ENCODE results near the gene MSMB.

The MSMB gene

GRCh38 chr10:46033602-46034011 lies 12.5 kb downstream of the MSMB start:
- DNase-seq (ENCODE audit: low read depth in 2 of 2), result no peak

DNA sequence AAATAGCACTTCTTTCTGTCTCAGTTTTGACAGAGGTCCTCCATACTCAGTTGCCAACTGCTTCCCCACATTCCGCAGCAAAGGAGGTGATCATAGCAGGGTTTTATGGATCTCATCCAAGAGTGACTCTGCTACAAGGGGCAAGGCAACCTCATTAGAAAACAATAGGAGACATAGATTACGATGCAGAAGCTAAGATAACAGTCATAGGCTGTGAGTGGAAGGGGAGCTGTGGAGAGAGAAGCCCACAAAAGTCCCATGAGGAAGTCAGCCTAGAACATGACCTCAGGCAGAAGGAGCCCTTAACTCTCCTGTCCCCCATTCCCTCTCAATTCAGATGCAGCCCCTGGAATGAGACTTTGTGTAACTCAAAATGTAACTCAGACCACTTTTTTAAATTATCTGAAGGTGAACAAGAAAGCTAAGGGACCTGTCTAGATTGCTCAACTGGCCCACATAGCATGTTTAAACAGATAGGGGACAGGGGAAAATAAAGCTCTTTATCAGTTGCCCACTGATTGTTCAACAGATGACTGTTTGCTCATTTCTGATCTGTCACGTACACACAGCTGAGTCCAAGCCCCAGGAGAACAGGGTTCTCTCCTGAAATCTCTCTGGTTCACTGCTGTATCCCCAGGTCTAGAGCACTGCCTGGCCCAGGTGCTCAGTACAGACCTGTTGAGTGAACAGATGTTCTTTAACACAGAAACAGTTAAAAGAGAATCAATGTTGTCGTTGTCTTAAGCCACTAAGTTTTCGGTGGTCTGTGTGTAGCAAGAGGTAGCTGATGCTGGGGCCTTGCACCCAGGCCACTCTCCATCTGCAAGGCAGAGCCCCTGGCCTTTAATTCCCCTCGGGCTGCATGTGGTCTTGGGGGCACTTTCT lies 14.2 kb downstream of the MSMB start:
- DNase-seq (ENCODE audit: low read depth in 2 of 2), result no peak

GRCh38 chr10:46030091-46030937 lies 15.8 kb downstream of the MSMB start, which contains the start of gene NCOA4:
NCOA4 (minus strand) TSS chr10:46030623; CDS start chr10:46016680, 13,943 bp downstream.
- DNase-seq (ENCODE audit: low read depth in 2 of 2), result peak; percentile 91 to 92

GRCh38 chr10:46029461-46030030 lies 16.5 kb downstream of the MSMB start:
- no peak for DNase-seq (ENCODE audit: low read depth in 2 of 2)

GRCh38 chr10:46028584-46029460 lies 17.2 kb downstream of the MSMB start:
- no peak for DNase-seq (ENCODE audit: low read depth in 2 of 2)

- no peak for DNase-seq (ENCODE audit: low read depth in 2 of 2)
These were observed 20.0 kb downstream of the MSMB start for GRCh38 chr10:46026106-46026505.

DNA sequence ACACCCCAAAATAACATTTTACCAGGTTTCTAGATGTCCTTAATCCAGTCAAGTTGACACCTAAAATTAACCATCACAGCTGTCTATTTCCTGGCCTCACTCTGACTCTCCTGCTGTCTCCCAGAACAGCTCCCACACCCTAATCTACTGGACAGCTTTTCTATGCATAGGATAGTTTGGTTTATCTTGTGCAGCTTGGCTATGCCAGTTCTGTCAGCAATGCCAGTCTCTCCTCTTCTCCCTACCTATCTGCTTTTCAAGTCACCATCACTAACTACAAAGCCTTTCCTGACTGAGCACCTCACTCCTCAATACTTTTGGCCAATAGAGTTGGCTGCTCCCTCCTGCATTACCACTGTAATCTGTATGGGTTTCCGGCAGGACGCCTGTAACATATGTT lies 20.7 kb downstream of the MSMB start:
- no peak for DNase-seq (ENCODE audit: low read depth in 2 of 2)

DNA sequence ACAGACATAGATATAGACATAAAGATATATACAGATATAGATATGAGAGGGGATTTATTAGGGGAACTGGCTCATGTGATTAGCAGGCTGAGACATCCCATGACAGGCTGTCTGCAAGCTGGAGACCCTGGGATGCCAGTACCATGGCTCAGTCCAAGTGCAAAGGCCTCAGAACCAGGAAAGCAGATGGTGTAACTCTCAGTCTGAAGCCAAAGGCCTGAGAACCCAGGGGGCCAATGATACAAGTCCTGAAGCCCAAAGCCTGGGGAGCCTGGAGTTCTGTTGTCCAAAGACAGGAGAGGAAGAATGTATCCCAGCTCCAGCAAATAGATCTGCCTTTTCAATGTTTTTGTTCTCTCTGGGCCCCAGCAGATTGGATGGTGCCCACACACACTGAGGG lies 21.1 kb downstream of the MSMB start:
- no peak for DNase-seq (ENCODE audit: low read depth in 2 of 2)

- peak; percentile 83 to 85 for DNase-seq (ENCODE audit: low read depth in 2 of 2)
These were observed 22.9 kb downstream of the MSMB start for GRCh38 chr10:46022978-46023702.

GRCh38 chr10:46020344-46020657 lies 25.8 kb downstream of the MSMB start:
- DNase-seq (ENCODE audit: low read depth in 2 of 2), result no peak

GRCh38 chr10:46019569-46020343 lies 26.3 kb downstream of the MSMB start:
- DNase-seq (ENCODE audit: low read depth in 2 of 2), result no peak

DNA sequence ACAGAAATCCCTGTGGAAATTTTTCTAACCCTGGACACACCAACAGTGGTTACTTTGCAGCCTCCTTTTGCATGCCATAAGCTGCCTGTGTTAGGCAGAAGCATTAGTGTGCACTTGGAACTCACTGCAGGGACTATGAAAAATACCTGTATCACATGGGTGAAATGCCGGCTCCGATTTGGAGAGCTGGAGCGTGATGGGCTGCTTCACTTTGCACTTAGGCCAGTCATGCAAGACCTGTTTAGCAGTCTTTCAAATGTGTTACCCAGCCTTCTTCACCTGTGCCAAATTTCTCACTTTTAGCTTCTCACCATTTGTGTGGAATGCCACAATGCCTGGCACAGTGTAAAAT lies 26.9 kb downstream of the MSMB start:
- DNase-seq (ENCODE audit: low read depth in 2 of 2), result no peak

GRCh38 chr10:46018453-46019176 lies 27.5 kb downstream of the MSMB start:
- DNase-seq (ENCODE audit: low read depth in 2 of 2), result no peak

GRCh38 chr10:46017733-46018132 lies 28.3 kb downstream of the MSMB start:
- DNase-seq (ENCODE audit: low read depth in 2 of 2), result no peak

DNA sequence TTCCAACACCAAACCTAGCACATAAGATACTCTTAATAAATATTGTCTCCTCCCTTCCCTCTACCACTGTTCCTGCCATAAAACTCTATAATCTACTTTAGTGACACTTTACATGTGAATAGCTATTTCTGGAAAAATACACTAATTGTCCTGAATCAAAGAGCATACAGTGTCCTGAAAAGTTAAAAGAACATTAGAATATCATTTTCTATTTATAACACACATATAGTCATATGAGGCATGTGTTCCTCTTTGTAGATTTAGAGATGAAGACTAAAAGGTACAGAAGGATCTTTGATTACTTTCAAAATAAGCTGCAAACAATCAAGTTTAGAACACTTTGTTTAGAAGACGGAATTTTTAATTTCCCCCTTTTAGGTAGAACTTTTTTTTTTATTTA lies 29.3 kb downstream of the MSMB start:
- no peak for DNase-seq (ENCODE audit: low read depth in 2 of 2)

GRCh38 chr10:46016190-46016589 lies 29.9 kb downstream of the MSMB start:
- no peak for DNase-seq (ENCODE audit: low read depth in 2 of 2)

- DNase-seq (ENCODE audit: low read depth in 2 of 2), result no peak
These were observed 31.2 kb downstream of the MSMB start for GRCh38 chr10:46014683-46015405.

- no peak for DNase-seq (ENCODE audit: low read depth in 2 of 2)
These were observed 31.9 kb downstream of the MSMB start for GRCh38 chr10:46014206-46014605.

- DNase-seq (ENCODE audit: low read depth in 2 of 2), result no peak
These were observed 33.3 kb downstream of the MSMB start for GRCh38 chr10:46012746-46013145.

All from stimulated activated CD8-positive, alpha-beta memory T cell treated with anti-CD3 and anti-CD28 coated beads, Interleukin-15, amount 100 ng/mL, for 48 hours (primary cell).